Measurements from ENCODE around the gene LDLRAD3.

LDLRAD3 gene

DNA sequence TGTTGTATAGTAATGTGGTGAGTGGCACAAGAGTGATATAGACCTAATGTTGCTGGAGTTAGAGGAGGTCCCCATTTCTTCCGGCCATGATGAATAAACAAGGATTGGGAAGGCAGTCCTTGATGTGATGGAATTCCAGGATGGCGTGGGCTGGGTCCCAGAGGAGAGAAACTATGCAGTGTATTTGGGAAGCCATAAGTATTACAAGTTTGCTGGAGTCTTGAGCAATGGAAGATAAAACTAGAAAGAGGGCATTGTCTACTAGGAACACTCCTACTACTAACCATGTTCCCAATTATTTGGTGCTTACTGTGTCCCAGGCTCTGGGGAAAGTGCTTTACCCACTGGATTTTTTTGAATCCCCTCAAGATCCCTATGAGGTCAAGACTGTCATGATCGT, 20.0 kb downstream of the LDLRAD3 start:
- no peak for DNase-seq

GRCh38 chr11:35964841-35965240, 21.0 kb downstream of the LDLRAD3 start:
- DNase-seq: no peak

GRCh38 chr11:35967042-35967441, 23.2 kb downstream of the LDLRAD3 start:
- DNase-seq: no peak

DNA sequence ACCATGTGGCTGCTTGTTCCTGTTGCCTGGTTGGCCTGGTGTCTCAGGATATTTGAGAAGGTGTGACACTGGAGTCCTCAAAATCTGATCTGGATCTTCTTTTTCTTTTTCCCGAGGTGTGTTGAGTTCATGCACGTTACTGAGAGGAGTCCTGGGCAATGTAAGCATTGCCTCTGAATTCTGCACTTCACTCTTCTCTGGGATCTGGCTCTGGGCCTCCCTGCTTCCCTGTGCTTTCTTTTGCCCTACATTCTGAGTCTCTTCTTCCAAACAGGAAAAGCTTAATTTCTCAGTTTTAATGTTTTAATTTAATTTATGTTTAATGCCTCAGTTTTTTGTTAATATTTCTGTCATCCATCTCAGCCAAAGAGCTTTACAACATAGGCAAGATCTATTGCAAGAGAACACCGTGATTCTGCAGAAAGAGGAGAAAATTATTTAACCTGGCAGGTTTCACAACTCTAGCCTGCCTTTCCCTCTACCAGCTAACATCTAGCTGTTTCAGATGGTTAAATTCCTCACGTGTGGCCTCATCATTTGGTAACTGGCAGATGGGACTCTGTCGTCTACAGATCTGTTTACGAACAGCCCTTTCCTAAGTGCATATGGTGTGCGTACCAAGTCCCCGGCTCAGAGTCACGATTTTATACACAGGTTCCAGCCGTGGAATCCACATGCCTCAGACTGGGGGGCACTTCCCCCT, 24.7 kb downstream of the LDLRAD3 start:
- no peak for DNase-seq

- no peak for DNase-seq
Observed at GRCh38 chr11:35969089-35970042, 25.5 kb downstream of the LDLRAD3 start.

- DNase-seq: no peak
Observed at GRCh38 chr11:35970445-35970844, 26.6 kb downstream of the LDLRAD3 start.

DNA sequence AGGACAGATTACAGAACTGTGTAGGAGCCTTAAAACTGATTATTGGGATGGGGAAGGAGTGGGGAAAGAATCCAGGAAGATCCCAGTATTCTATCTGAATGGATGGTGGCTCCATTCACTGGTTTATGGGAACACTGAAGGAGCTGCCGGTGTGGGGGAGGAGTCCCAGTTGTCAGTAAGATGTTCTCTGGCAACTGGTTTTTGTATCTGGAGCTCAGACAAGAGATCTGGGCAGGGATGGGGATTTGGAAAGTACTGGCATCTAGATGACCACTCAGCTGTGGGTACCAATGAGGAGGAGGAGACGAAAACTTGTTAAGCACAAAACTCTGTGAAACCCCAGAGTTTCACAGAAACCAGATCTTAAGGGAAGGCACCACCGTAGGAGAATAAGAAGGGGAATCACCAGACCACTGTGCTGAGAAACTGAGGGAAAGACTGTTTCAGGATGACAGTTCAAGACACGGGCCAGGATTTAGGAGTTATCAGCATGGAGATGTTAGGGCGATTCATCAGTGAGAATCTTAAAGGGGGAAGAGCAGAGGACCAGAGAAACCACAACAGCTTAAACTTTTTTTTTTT, 28.1 kb downstream of the LDLRAD3 start:
- DNase-seq: no peak

DNA sequence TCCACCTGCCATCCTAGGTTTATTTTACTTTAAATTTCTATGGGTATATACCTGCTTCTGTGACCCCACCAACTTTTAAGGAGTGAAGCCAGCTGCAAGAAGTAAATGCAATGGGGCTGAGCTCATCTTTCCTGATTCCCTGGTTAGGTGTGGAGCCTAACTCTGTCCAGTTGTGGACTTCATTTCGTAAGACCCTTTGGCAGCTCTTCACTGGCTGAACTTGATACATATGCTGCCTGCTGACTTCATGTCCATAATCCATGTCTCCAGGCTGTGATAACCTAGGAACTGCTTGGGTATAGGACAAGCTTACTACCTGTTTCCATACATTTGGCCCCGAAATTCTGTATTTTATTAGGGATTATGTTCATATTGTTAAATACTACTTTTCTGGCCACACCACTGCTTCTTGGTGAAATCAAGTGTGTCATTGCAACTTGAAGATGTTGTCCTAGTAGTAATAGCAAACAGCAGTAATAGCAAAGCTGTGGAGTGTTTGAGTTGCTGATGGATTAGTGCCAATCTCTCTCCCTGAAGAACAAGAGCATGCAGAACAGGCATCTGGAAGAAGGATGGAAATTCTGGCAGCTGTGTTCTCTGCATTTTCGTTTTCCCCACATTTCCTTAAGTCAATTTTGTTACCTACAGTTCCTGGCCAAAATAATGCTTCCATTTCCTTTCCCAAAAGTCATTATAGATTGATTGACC, 31.2 kb downstream of the LDLRAD3 start:
- DNase-seq: no peak

GRCh38 chr11:35976434-35976833, 32.6 kb downstream of the LDLRAD3 start:
- no peak for DNase-seq

DNA sequence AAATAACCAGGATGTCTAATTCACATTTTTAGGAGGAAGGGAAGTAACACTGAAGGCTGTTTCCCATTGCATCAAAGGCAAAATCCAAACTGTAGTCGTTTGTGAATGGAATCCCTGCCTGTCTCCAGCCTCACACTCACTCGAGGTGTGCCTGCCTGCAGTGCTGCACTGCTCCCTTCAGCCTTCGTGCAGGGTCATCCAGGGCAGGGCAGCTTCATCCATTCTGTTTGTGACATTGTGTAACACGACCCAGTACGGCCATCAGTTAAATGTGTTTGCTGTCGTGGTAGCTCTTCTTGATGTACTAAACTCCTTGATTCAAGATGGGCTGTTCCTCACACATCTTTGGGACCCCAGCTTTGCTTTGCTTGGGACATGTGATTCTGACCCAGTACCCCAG, 34.3 kb downstream of the LDLRAD3 start:
- no peak for DNase-seq

GRCh38 chr11:35978891-35979290, 35.0 kb downstream of the LDLRAD3 start:
- no peak for DNase-seq

DNA sequence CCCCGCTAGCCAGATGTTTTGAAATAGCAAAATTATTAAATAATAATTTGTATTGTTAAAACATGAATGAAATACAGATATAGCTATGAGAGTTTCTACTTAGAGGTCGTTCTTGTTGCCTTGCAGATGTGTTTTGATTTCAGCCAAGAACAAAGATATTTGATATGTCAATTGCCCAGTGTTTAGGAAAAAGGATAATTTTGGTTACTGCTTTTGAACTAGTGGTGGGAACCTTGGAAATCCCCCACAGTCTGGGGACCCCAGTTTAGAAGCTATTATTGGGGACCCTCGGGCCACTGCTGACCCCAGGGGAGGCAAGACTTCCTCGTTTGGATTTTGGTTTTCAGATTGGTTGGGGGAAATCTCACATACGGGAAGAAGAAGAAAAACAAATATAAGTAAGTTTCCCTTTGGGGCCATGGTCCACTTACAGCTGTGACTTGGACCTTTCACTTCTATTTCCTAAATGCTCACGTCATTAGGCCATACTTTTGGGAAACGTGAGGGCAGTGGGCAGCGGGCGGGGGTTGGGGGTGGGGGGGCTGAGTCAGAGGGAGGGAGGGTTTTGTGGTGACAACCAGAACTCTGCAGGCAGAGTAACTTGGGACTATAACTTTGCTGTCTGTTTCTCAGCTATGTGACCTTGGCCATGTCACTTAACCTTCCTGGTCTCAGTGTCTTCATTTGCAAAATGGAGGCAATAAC, 37.0 kb downstream of the LDLRAD3 start:
- DNase-seq: no peak

DNA sequence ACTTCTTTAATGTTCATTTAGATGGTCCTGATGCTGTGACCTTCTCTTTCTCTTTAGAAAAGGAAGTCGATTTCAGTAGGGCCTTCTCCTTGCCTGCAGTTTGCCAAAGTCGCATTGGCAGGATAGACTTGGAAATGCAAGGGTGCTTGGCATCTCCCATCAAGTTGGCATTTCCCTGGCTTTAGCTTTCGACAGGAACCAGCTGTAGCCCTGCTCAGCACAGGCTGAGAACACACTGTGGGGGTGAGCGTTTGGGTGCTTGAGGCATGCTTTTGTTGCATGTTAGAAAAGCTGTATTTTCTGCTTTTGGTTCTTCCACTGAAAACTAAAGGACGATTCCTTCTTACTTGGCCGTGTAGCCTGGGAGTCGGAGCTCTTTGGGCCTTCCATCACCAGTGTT, 37.7 kb downstream of the LDLRAD3 start:
- no peak for DNase-seq

DNA sequence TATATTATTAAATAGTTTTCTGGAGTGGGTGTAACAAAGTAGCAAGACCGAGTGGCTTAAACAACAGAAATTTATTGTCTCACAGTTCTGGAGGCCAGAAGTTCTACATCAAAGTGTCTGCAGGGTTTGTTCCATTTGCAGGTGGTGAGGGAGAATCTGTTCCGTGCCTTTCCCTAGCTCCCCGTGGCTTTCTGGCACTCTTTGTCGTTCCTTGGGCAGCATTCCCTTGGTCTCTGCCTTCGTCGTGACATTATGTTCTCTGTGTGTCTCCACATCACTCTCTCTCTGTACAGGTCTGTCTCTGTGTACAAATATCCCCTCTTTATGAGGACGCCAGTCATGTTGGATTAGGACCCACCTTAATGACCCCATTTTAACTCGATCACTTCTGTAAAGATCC, 38.2 kb downstream of the LDLRAD3 start:
- DNase-seq: no peak

DNA sequence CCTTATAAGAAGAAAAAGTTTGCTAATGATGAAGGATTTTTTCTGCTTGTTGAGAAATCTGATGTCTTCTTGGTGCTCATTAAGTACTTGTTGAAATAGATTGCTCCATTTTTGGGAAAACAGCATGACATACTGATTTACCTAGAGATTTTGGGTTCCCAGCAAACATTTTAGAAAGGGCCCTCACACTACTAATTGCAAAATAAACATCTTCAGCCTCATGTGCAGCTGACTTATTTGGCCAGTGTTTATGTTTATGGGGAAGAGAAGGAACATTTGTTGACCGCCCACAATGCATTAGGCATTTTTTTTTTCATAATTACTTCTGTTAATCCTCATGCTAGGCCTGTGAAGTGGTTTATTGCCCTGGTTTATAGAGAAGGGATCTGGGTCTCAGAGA, 40.1 kb downstream of the LDLRAD3 start:
- DNase-seq: no peak

- DNase-seq: no peak
Observed at GRCh38 chr11:35986947-35987346, 43.1 kb downstream of the LDLRAD3 start.

GRCh38 chr11:35990170-35990569, 46.3 kb downstream of the LDLRAD3 start:
- DNase-seq: no peak

GRCh38 chr11:35990816-35991215, 47.0 kb downstream of the LDLRAD3 start:
- DNase-seq: no peak

DNA sequence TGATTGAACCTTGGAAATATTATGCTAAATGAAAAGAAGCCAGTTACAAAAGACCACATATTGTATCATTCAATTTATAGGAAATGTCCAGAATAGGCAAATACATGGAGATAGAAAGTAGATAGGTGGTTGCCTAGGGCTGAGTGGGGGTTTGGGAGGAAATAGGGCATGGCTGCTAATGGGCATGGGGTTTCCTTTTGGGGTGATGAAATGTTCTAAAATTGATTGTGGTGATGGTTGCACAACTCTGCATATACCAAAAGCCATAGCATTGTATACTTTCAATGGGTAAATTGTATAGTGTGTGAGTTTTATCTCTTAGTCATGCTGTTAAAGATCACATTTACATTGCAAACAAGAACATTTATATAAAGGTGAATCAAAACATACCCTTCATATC, 48.7 kb downstream of the LDLRAD3 start:
- DNase-seq: no peak

DNA sequence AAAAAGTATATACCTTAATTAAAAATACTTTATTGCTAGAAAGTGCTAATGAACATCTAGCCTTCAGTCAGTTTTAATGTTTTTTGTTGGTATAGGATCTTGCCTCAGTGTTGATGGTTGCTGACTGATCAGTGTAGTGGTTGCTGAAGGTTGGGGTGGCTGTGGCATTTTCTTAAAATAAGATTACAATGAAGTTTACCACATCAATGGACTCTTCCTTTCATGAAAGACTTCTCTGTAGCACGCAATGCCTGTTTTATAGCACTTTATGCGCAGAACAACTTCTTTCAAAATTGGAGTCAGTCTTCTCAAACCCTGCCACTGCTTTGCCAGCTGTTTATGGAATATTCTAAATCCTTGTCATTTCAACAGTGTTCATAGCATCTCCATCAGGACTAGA, 50.6 kb downstream of the LDLRAD3 start:
- no peak for DNase-seq

GRCh38 chr11:35995681-35996271, 51.9 kb downstream of the LDLRAD3 start:
- no peak for DNase-seq

GRCh38 chr11:35997902-35998520, 54.1 kb downstream of the LDLRAD3 start:
- DNase-seq: no peak

Data from SHP77 (cell line).